GM13976 (cell line): Measurements from ENCODE around the gene NES.
A peak's percentile ranks its signal among the peaks of the same experiment; 100 is the strongest.

Experiments
- DNase-seq: peaks from one replicate; pipeline ENCODE4 v3.0.0; 2012; ENCODE audit warnings: low spot score
- in situ Hi-C: fragments of 300-500 bp; cut with MboI; formaldehyde crosslinking; loops from one replicate; pipeline ENCODE4 v1.12.0; 2022; ENCODE audit warnings: low sequenced_read_pairs, mixed read lengths, inconsistent platforms; ENCODE audit not compliant: unreplicated experiment
- TF ChIP-seq, protein P1 (sequence below): IDR thresholded peaks from 2 replicates; pipeline ENCODE4 v1.5.1; 2012; ENCODE audit warnings: borderline replicate concordance, mild to moderate bottlenecking; ENCODE audit not compliant: insufficient read depth; ENCODE audit errors: extremely low read depth, missing control alignments, control extremely low read depth

The NES gene

DNA sequence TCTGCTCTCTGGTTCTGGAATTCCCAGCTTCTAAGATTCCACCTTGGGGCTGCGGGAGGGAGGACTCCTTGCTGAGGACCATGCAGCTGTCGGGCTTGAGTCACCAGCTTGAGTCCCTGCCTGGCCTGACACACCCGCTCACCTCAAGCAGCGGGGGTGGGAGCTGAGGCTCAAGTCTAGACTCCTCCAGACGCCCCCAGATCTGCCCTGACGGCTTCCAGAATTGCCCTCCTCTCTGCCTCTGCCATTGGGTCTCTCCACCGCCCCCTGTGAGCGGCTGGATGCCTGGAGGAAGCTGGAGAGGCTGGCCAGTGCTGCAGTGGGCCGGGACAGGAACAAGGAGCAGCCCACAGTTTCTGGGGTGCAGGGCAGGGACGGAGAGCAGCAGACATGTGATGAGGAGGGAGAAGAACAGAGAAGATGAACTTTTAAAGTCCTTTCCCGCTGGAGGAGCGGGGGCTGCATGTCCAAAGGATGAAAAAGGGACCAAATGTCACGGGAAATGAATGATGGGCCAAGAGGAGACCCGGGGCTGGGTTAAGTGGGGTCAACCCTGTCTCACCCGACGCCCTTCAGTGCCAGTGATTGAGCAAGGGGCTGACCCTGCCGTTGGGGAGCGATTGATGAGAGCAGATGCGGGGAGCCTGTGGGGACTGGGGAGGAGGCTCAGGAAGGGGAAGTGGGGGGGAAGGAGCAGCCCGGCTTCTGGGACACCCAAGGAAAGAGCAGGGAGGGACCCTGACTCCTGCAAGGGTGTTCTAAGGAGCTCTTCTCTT lies 14.6 kb upstream of the NES start:
- TF ChIP-seq, protein P1, sequence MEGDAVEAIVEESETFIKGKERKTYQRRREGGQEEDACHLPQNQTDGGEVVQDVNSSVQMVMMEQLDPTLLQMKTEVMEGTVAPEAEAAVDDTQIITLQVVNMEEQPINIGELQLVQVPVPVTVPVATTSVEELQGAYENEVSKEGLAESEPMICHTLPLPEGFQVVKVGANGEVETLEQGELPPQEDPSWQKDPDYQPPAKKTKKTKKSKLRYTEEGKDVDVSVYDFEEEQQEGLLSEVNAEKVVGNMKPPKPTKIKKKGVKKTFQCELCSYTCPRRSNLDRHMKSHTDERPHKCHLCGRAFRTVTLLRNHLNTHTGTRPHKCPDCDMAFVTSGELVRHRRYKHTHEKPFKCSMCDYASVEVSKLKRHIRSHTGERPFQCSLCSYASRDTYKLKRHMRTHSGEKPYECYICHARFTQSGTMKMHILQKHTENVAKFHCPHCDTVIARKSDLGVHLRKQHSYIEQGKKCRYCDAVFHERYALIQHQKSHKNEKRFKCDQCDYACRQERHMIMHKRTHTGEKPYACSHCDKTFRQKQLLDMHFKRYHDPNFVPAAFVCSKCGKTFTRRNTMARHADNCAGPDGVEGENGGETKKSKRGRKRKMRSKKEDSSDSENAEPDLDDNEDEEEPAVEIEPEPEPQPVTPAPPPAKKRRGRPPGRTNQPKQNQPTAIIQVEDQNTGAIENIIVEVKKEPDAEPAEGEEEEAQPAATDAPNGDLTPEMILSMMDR = no peak
- no peak for DNase-seq
- in situ Hi-C loops = no loop called here

DNA sequence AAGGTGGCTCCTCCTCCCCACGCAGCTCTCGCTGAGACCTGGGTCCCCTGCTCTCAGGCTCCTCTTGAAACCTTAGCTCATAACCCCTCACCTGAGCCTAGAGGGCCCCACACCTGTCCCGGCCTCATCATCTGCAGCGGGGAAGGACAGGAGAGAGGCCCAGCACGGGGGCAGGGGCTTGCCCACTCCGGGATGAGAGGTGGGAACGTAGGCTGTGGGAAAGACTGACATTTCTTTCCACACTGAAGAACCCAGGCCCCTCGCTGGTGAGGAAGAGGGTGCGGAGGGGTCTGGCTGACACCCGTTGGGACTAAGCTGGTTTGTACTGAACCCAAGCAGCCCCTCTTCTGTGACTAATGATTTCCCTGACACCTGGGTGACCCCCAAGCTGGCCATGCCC lies 14.0 kb upstream of the NES start:
- in situ Hi-C loops = no loop called here
- DNase-seq = no peak
- TF ChIP-seq, protein P1 = no peak

DNA sequence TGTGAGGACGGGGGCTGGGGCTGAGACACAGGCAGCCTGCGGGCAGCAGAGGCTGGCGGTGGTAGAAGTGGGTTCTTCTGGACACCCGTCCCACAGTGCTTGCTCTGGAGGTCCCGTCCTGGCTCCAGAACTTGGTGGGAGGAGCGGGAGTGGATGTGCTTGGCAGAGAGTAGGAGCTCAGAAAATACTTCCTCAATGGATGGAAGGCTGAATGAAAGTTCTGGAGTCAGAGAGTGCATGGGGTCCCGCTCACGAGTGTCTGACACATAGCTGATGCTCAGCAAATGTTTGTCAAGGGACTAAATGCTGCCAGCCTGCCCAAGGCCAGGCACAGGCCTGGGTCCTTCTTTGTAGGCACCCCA lies 13.4 kb upstream of the NES start:
- TF ChIP-seq, protein P1 = no peak
- DNase-seq = no peak
- in situ Hi-C loops = no loop called here

DNA sequence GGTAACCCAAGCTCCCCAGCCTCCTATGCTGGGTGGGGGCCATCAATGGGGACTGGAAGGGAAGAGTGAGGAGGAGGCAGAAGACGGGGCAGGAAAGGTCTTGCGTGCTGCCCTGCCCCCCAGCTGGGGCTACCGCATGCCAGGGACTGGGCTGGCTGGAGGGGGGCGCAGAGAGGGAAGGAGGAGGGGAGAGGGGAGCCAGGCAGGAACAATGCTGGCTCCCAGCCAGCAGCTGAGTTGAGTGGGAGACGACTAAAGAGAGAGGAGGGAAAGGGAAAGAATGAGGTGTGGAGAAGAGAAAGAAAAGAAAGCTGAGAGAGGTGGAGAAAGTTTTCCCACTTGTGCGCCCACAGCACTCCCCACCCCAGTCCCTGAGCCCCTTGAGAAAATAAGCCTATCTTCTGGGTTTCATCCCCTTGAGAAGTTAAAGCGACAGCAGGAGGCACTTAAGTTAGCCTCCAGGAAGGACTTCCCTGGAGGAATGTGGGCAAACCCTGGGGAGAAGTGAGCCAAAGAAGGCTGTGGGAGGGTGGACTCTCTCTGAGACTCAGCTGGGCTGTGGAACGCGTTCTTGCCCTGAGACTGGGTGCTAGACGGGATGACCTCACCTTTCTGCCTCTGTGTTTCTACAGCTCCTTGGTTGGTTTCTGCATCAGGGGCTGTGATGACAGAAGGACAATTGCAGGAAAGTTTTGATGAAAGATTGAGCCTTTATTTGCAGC lies 12.9 kb upstream of the NES start:
- in situ Hi-C loops = no loop called here

DNA sequence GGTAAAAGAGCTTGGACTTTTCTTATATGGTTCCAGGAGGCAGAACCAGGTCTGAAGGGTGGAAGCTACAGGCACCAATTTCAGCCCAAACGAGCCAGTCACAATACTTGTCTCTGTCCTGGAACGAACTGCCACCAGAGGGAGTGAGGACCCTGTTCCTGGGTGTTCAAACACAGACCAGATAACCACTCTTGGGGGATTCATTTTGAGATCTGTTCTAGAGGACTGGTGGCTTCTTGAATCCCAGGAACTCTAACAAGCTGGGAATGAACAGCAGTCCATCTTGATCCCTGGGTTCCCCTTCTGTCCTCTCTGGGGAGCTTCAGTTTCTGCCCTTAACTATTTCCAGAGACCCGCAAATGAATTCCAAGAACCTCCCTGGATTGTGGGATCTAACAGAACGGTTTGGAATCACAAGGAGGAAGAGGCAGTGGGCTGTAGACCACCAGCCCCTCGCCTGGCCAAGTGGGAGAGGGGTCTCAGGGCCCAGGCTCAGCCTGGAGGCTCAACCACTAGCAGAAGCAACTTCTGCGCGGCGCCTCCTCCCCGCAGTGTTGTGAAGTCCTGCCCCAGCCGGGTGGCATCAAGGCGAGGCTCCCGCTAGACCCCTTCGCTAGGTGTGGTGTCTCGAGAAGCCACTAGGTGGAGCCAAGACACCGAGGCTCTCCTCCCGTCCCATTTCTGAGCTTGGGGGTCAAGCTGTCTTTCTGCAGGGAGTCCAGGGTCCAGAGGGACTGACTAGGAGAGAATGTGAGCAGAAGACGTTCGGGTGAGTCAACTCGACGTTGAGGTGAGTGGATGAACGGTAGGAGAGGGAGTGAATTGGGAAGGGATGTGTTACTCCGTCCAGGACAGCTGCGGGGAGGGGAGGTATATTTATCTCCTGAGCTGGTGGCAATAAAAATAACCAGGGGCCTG lies 12.1 kb upstream of the NES start:
- DNase-seq = peak; percentile 90
- TF ChIP-seq, protein P1 = peak; percentile 85
- in situ Hi-C loops = no loop called here

More for the DNA sequence above, 12.9 kb upstream of the NES start:
- DNase-seq = no peak
- TF ChIP-seq, protein P1 = no peak

DNA sequence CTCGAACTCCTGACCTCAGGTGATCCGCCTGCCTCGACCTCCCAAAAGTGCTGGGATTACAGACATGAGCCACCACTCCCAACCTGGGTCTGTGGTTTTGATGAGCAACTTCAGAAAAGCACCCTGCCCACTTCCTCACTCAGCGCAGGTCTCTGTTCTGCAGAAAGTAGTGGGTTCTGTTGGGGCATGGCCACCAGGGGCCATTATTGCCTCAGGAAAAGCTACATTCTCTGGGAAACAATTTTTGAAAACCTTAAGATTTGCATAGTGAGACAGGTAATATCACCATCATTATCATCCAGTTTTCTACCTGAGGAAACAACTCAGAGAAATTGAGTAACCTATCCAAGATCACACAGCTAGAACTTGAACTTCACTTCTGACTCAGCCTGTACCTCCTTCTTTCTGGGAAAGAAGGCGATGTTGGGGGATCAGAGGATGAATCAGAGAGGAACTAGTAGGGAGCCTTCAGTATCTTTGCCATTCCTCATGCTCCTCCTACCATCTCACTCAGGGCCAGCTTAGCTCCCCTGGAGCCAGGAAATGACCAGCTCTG lies 7.1 kb upstream of the NES start:
- in situ Hi-C loops = no loop called here
- DNase-seq = no peak
- TF ChIP-seq, protein P1 = no peak
